Aorta (tissue), 5 donors: Measurements from ENCODE around the gene CSF3R. TPM values are rescaled to one million over a fixed set of nuclear protein-coding genes. Genes with fewer than 3 reads are reported as not detected.
A peak's percentile ranks its signal among the peaks of the same experiment; 100 is the strongest.

Experiments used
- ATAC-seq: fragments of 200-7000 bp; cut with Tn5 transposase; one replicate; pipeline ENCODE4 v1.9.1; 2022; ENCODE audit warnings: moderate library complexity; ENCODE audit not compliant: low FRiP score
- DNase-seq, 2 donors: peaks; one replicate each; pipeline ENCODE4 v3.0.0-alpha.2; 2020
- H3K27ac ChIP-seq, 2 donors: one replicate each; pipeline ENCODE4 v1.5.1; 2013; ENCODE audit warnings: low read length in 2 of 2, mild to moderate bottlenecking in 2 of 2, moderate library complexity in 2 of 2, control low read depth in 1 of 2, inconsistent platforms in 1 of 2, low read depth in 1 of 2
- H3K27me3 ChIP-seq, 2 donors: one replicate each; pipeline ENCODE4 v1.6.1; 2013; ENCODE audit warnings: control low read depth in 1 of 2, low read length in 1 of 2, mild to moderate bottlenecking in 1 of 2, moderate library complexity in 1 of 2; ENCODE audit not compliant: insufficient read depth in 2 of 2, control insufficient read depth in 1 of 2
- H3K36me3 ChIP-seq, 2 donors: one replicate each; pipeline ENCODE4 v1.6.1; 2013; ENCODE audit warnings: control low read depth in 1 of 2, low read length in 1 of 2, mild to moderate bottlenecking in 1 of 2; ENCODE audit not compliant: insufficient read depth in 2 of 2, control insufficient read depth in 1 of 2
- H3K4me1 ChIP-seq, 2 donors: one replicate each; pipeline ENCODE4 v1.6.1; 2013; ENCODE audit warnings: low read length in 2 of 2, control low read depth in 1 of 2, mild to moderate bottlenecking in 1 of 2, moderate library complexity in 1 of 2; ENCODE audit not compliant: insufficient read depth in 2 of 2, control insufficient read depth in 1 of 2
- H3K4me3 ChIP-seq, 2 donors: one replicate each; pipeline ENCODE4 v1.5.1; 2013; ENCODE audit warnings: low read length in 2 of 2, control low read depth in 1 of 2, mild to moderate bottlenecking in 1 of 2
- H3K9me3 ChIP-seq: one replicate; pipeline ENCODE4 v1.6.1; 2013; ENCODE audit warnings: mild to moderate bottlenecking, low read length; ENCODE audit not compliant: control insufficient read depth
- WGBS, 2 donors: extraction: QIAGEN DNeasy Blood & Tissue Kit; methylation state at CpG; one replicate each; pipeline ENCODE4 v1.1.7; 2013; 5-methylcytosine and 5-hydroxymethylcytosine counted together
- intact Hi-C, 2 donors: fragments of 100-400 bp; cut with DNase I; formaldehyde crosslinking; loops; one replicate each; pipeline versions ENCODE4 v1.14.2 to v1.15.0; 2022
- polyA plus RNA-seq, 2 donors: library from polyadenylated mRNA; stranded (reverse); fragments of 200-250 nt; gene quantifications; one replicate each; pipeline ENCODE4 v1.2.3, GENCODE V29; 2013
- total RNA-seq, 2 donors: library from RNA; stranded (reverse); fragmentation: NEBNext Ultra II Directional; extraction: Animal tissue kit (Norgen Biotek cat#: 25700); gene quantifications; one replicate each; pipeline ENCODE4 v1.2.1, GENCODE V29; 2021
- donor health status: healthy with polysubstance abuse.
- donor health status: Bipolar disorder and iron deficiency.
- donor health status: DM: no; HTN: no; CAD: no.
- donor health status: DM: no; HTN: no; CAD: no.
- donor health status: DM: yes; HTN: yes; CAD: no.

CSF3R gene
- total and polyA plus RNA-seq, 4 donors: 2.1 to 34.7 (median 16.2) TPM

- no peaks in the 10 kb centered on the region for H3K9me3 ChIP-seq
- peaks cover 0 to 3% of the 10 kb centered on the region in 2 donors for H3K36me3 ChIP-seq
- WGBS, 2 donors: 75 to 78% methylated on average over 1 of the region's 1 CpG
- intact Hi-C loops: no loop called here
- no peak for DNase-seq
- ATAC-seq: no peak
- H3K27ac ChIP-seq: no peak overlapping the region
- H3K4me3 ChIP-seq: no peak overlapping the region
- no peaks in the 10 kb centered on the region for H3K4me1 ChIP-seq
- H3K27me3 ChIP-seq: no peaks in the 10 kb centered on the region
Observed at GRCh38 chr1:36436821-36437220, 45.9 kb downstream of the CSF3R start.

- ATAC-seq (no peak), DNase-seq (no peak)
- H3K9me3 ChIP-seq: no peaks in the 10 kb centered on the region
- H3K27me3 ChIP-seq: no peaks in the 10 kb centered on the region
- intact Hi-C loops: no loop called here
- 36 to 39% methylated on average over 1 of the region's 1 CpG for WGBS, 2 donors
- peaks cover 0 to 5% of the 10 kb centered on the region in 2 donors for H3K36me3 ChIP-seq
- no peak overlapping the region for H3K4me3 ChIP-seq
- H3K4me1 ChIP-seq: no peaks in the 10 kb centered on the region
- no peak overlapping the region for H3K27ac ChIP-seq
Observed at GRCh38 chr1:36433102-36433501, 49.6 kb downstream of the CSF3R start.

- DNase-seq (no peak), ATAC-seq (no peak)
- Histone ChIP-seq H3K4me1 (no peaks in the 10 kb centered on the region), H3K9me3 (no peaks in the 10 kb centered on the region), H3K27me3 (no peaks in the 10 kb centered on the region), H3K36me3 (peaks cover 0 to 4% of the 10 kb centered on the region in 2 donors), H3K27ac (no peak overlapping the region), H3K4me3 (no peak overlapping the region)
- intact Hi-C loops: no loop called here
- 79 to 82% methylated on average over 4 of the region's 4 CpGs for WGBS, 2 donors
Observed at GRCh38 chr1:36432616-36433015, 50.1 kb downstream of the CSF3R start.

- WGBS, 2 donors: 66 to 72% methylated on average over 4 of the region's 4 CpGs
- Histone ChIP-seq H3K9me3 (no peaks in the 10 kb centered on the region), H3K4me1 (no peaks in the 10 kb centered on the region), H3K4me3 (no peak overlapping the region), H3K36me3 (no peaks in the 10 kb centered on the region), H3K27ac (no peak overlapping the region), H3K27me3 (no peaks in the 10 kb centered on the region)
- intact Hi-C loops: loop anchor here in 1 of 2 donors (10.0 kb wide), 1 partner anchor 331 kb away; no protein-coding TSS in a partner anchor
- ATAC-seq (no peak), DNase-seq (no peak)
Observed at GRCh38 chr1:36425791-36426190, 56.9 kb downstream of the CSF3R start.

GRCh38 chr1:36421649-36422048 is 61.1 kb downstream of the CSF3R start:
- Histone ChIP-seq H3K36me3 (peaks cover 0 to 3% of the 10 kb centered on the region in 2 donors), H3K27ac (no peak overlapping the region)

GRCh38 chr1:36420836-36421317 is 61.8 kb downstream of the CSF3R start:
- Histone ChIP-seq H3K9me3 (no peaks in the 10 kb centered on the region), H3K4me3 (no peak overlapping the region), H3K27ac (no peak overlapping the region), H3K4me1 (no peaks in the 10 kb centered on the region), H3K36me3 (peaks cover 0 to 3% of the 10 kb centered on the region in 2 donors), H3K27me3 (no peaks in the 10 kb centered on the region)
- ATAC-seq (peak; percentile 95), DNase-seq (peak; percentile 89 to 97)
- 13 to 22% methylated on average over 13 of the region's 13 CpGs for WGBS, 2 donors
- intact Hi-C loops: loop anchor here (1.0 to 10.0 kb wide), 3 partner anchors 78 to 326 kb away; no protein-coding TSS in a partner anchor

More at GRCh38 chr1:36421649-36422048, 61.1 kb downstream of the CSF3R start:
- ATAC-seq (no peak), DNase-seq (no peak)
- Histone ChIP-seq H3K4me1 (no peaks in the 10 kb centered on the region), H3K4me3 (no peak overlapping the region), H3K27me3 (no peaks in the 10 kb centered on the region), H3K9me3 (no peaks in the 10 kb centered on the region)
- intact Hi-C loops: loop anchor here (1.0 to 10.0 kb wide), 3 partner anchors 79 to 327 kb away; no protein-coding TSS in a partner anchor
- WGBS, 2 donors: 83 to 90% methylated on average over 7 of the region's 7 CpGs

GRCh38 chr1:36420409-36420808 is 62.3 kb downstream of the CSF3R start:
- peak; percentile 67 for ATAC-seq
- Histone ChIP-seq H3K4me1 (no peaks in the 10 kb centered on the region), H3K4me3 (no peak overlapping the region), H3K27ac (no peak overlapping the region), H3K9me3 (no peaks in the 10 kb centered on the region), H3K27me3 (no peaks in the 10 kb centered on the region), H3K36me3 (peaks cover 0 to 3% of the 10 kb centered on the region in 2 donors)
- DNase-seq: no peak
- intact Hi-C loops: loop anchor here (2.0 to 10.0 kb wide), 2 partner anchors 78 to 326 kb away; no protein-coding TSS in a partner anchor
- 20 to 29% methylated on average over 5 of the region's 5 CpGs for WGBS, 2 donors

GRCh38 chr1:36419569-36419968 is 63.1 kb downstream of the CSF3R start:
- Histone ChIP-seq H3K36me3 (peaks cover 0 to 3% of the 10 kb centered on the region in 2 donors), H3K4me1 (no peaks in the 10 kb centered on the region), H3K27me3 (no peaks in the 10 kb centered on the region), H3K9me3 (no peaks in the 10 kb centered on the region), H3K27ac (no peak overlapping the region), H3K4me3 (no peak overlapping the region)
- intact Hi-C loops: no loop called here
- no peak for DNase-seq
- ATAC-seq: no peak
- WGBS, 2 donors: 80 to 83% methylated on average over 4 of the region's 4 CpGs

GRCh38 chr1:36419140-36419539 is 63.6 kb downstream of the CSF3R start:
- no peaks in the 10 kb centered on the region for H3K27me3 ChIP-seq
- ATAC-seq: no peak
- H3K9me3 ChIP-seq: no peaks in the 10 kb centered on the region
- intact Hi-C loops: no loop called here
- no peak for DNase-seq
- H3K36me3 ChIP-seq: peaks cover 0 to 3% of the 10 kb centered on the region in 2 donors
- H3K4me1 ChIP-seq: no peaks in the 10 kb centered on the region
- H3K4me3 ChIP-seq: no peak overlapping the region
- no peak overlapping the region for H3K27ac ChIP-seq
- WGBS, 2 donors: 82 to 90% methylated on average over 3 of the region's 3 CpGs
